ENCODE data around the gene MUC6.
A peak's percentile ranks its signal among the peaks of the same experiment; 100 is the strongest.
"Not testable (repeated sequence)": the region's sequence is repeated elsewhere in the genome, so short reads cannot be mapped to it uniquely, and the experiment has no call there.

The MUC6 gene

DNA sequence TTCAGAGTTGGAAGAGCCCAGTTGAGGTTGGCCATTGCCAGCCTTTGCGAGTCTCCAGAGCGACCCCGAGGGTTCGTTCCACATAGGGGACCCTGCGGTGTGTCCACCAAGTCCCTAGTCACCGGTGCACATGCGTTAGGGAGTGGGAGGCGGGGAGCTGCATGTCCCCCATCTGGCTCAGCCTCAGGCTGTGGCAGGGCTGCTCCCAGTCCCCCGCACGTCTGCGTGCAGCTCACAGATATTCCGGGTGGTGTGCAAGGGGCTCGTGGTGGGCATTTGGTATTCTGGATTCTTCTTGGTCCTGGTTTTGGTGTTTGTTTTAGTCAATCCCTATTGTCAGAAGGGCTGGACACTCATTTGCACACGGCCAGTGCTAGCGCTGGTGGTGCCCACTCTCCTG is 48.8 kb downstream of the MUC6 start:
- DNase-seq (ENCODE audit: low read depth), result no peak

DNA sequence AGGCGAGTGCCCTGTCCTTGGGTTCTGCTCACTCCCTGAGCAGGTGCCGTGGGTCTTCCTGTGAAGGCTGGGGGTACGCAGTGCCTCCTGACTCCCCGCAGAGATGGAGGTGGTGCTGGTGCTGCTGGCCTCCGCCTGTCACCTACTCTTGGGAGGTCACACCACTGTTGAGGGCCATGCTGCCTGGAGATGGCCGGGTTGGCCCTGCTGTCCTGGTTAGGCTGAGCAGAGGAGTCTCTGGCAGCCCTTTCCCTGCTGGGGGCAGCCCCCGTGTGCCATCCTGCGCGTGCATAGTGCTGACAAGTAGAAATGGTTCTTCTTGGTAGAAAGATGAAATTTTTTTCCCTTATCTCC is 49.6 kb downstream of the MUC6 start:
- no peak for DNase-seq (ENCODE audit: low read depth)

DNA sequence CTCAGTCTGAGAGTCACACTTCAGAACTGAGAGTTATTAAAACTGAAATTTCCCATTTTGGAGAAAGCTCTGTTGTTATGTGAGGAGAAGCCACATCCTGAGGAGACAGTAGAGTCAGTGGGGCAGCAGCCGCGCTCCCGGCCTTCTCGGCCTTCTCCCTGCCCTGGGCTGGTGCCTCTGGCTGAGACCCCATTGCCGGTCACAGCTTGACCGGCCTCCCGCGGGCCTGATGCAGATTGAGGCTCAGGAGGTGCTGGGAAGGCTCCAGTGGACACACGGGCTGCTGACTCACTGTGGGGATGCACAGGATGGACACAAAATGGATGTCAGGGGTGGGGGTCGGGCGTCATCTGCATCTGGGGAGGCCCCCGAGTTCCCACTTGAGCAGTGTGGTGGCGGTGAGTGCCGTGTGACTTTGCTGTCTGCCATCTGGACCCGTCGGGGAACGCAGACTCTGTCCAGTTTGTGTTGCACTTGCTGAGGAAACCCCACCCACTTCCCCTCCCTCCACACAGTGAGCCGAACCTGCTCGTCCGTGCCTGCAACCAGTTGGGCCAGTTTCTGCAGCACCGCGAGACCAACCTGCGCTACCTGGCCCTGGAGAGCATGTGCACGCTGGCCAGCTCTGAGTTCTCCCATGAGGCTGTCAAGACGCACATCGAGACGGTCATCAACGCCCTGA is 50.1 kb downstream of the MUC6 start:
- no peak for DNase-seq (ENCODE audit: low read depth)

DNA sequence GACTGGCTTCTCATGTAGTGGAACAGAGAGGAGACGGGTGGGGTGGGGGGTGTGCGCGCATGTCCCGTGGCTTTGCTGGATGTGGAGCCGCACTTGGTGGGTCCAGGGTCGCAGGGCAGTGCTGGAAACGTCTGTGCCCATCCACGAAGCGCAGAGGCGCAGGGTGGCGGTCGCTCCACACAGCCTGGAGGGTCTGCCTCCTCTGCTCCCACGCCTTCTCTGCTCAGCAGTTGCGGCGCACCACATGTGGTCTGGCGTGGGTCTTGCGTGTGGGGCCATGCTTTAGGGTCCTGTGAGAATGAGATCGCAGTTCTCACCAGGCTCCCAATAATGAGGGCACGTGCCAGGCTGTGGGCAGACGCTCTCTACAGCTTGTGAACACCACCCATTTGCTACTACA is 50.7 kb downstream of the MUC6 start:
- DNase-seq (ENCODE audit: low read depth), result no peak

DNA sequence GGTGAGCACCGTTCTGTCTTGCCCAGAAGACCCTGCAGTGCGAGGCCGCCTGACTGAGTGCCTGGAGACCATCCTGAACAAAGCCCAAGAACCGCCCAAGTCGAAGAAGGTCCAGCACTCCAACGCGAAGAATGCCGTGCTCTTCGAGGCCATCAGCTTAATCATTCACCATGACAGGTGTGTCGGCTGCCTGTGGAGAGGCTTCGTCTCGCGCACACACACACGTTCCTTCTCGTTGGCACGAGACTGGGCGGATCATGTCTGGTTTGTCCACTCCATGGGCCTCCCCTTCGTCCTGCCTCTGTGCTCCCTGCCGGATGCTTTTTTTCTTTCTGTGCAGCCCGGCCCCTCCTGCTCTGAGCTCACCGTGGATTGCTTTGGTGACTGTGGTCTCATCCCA is 51.1 kb downstream of the MUC6 start:
- no peak for DNase-seq (ENCODE audit: low read depth)

DNA sequence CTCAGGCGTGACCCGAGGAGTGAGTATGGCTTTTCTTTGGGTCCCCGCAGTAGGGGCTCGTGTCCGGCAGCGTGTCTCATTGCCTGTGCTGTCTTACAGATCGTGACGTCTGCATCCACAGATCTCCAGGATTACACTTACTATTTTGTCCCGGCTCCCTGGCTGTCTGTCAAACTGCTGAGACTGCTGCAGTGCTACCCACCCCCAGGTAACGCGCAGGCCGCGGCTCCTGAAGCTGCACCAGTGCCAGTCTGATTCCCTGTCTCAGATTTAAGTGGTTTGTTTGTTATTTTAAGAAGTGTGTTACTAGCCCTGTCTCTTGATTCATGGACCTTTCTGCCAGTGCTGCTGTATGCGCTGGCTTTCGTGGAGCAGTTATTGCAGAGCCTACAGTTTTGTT is 52.0 kb downstream of the MUC6 start:
- DNase-seq (ENCODE audit: low read depth), result no peak

DNA sequence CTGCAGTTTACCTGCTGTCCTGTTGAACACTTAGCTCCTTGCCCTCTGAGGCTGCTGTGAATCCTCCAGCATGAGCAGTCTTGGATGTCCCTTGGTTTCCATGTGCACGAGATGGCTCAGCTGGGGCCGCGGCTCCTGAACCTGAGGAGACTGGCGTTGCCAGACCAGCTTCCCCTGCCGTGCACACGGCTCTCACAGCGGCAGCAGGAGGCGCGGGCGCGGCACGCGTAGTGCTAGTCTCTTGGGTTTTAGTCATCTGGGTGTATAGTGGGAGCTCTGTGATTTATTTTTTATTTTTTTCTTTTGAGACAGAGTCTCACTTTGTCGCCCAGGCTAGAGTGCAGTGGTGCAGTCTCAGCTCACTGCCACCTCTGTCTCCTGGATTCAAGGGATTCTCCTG is 54.8 kb downstream of the MUC6 start:
- no peak for DNase-seq (ENCODE audit: low read depth)

DNA sequence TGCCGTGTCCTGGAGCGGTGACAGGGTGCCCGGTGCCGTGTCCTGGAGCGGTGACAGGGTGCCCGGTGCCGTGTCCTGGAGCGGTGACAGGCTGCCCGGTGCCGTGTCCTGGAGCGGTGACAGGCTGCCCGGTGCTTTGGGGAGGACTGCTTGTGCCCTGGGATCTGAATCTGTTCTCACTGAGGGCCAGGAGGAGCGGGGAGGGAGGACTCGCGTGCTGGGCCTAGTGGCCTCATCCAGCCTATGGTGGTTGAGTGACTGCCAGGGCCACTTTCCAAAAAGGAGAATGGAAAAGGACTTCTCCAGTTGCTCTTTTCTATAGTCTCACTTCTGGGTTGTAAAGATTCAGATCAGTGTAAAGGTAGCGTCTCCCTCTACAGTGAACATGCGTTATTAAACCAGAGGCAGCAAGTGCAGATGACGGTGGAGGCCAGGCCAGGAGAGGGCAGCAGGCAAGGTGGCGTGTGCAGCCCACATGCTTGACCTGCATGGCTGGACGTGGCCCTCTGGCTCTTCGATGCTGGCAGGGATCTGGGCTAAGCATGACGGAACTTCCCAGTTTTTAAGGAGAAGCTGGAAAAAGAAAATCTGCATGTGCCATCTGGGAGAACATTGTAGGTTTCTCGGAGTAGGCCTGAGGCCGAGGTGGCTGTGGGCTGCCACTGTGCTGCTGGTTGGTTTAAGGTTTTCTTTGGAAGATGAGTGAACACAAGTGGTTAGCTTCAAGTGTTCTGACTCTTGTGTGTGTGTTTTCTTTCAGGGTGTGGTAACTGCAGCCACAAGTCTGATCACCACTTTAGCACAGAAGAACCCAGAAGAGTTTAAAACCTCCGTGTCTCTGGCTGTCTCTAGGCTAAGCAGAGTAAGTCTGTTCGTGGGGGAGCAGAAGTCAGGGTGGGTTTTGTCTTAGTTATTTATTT is 55.8 kb downstream of the MUC6 start:
- DNase-seq (ENCODE audit: low read depth), result no peak

DNA sequence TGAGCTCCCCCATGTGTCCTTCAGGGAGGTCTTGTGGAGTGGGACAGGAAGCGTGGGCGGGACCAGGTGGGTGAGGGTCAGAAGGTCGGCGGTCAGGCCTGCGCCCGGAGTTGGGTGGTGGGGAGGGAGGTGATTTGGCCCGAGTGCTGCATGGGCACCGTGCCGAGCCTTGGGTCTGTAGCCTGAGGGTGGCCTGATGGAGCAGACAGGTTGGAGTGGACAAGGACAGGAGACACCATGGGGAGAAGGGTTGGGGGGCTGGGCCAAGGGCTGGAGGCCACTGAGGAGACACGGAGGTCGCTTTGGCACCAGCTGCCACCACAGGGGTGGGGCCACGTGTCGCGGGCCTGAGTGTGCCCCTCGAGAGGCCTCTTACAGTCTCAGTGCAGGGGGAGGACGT is 57.7 kb downstream of the MUC6 start:
- DNase-seq (ENCODE audit: low read depth), result no peak

DNA sequence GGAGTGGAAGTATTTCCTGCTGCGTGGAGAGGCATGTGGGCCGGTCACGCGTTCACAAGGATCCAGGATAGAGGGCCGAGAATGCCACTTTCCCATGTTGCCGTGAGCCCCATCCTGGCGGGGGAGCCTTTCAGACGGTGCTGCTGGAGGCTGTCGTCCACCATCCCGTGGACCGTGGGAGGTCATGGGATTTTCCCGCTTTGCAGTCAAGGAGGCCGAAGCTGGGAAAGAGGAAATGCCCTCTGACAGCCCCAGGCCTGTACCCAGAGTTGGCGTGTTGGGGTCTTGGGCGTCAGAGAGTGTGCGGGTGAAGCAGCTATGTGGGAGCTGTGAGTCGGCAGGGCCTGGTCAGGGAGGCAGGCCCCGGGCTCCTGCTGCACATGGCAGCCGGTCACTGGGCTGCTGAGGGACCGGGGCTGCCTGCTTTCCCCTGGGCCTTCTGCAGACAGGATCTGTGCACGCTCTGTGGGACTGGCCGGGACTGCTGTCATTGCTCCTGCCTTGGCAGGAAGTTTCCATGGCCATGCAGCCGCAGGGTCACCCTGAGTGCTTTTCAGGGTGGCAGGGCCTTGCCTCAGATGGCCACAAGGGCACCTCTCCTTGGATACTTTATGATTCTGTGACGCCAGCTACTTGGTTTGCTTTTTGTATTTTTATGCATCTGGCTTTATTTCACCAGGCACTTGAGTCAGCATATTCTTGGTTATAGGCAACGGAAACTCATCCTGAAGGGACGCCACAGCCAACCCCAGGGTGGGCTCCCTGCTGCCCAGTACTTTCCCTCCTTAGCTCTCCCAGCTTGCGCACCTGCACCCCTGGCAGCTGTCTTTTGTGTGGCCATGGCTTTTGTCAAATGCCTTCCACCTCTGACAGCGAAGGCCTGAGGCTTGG is 58.4 kb downstream of the MUC6 start:
- no peak for DNase-seq (ENCODE audit: low read depth)

DNA sequence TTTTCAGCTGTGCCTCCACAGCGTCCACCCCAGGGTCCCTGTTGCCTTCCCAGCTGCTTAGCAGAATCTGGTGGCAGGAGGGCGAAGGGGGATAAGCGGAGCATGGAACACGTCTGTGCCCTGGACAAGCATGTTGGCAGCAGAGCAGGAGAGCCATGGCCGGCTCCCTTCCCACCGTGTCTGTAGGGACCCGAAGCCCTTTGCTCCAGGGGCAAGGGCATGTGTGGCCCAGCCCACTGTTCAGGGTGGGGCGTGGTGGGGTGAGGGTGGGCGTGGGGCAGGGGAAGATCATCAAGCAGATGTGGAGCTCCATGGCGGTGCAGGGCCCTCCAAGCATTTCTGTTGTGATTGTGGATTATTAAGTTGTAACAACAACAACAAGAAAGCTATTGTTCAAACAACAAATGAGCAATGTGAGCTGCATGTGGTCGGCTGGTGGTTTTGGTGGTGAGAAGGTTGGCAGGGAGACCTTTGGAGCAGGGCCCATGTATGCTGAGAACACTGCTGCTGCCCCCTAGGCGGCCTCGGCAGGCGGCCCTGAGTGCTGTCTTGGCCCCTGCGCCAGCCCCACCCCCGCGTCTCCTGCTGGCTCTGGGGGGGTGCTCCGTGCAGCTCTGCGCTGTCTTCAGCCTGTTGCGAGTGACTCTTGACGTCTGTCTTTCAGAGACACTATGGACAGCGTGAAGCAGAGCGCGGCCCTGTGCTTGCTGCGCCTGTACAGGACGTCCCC is 59.9 kb downstream of the MUC6 start:
- peak; percentile 31 for DNase-seq (ENCODE audit: low read depth)

DNA sequence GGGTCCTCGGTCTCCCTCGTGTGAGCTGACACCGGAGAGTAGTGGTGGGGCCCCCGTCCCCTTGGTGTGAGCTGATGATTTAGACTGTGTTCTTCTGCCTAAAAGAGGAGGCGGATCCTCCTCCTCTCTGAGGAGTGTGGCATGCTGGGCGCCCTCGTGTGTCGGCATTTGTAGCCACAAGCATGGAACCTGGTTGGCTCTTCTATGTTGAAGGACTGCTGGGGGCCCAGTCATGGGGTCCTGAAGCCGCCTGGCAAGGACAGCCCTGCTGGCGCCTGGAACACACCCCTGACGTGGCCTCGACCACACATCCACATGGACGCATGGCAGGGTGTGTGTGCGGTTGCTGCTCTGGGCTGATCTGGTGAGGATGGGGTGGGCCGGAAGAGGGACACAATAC is 60.7 kb downstream of the MUC6 start:
- peak; percentile 49 for DNase-seq (ENCODE audit: low read depth)

DNA sequence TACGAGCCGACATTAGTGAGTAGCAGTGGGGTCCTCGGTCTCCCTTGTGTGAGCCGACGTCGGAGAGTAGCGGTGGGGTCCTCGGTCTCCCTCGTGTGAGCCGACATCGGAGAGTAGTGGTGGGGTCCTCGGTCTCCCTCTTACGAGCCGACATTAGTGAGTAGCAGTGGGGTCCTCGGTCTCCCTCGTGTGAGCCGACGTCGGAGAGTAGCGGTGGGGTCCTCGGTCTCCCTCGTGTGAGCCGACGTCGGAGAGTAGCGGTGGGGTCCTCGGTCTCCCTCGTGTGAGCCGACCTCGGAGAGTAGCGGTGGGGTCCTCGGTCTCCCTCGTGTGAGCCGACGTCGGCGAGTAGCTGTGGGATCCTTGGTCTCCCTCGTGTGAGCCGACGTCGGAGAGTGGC is 61.1 kb downstream of the MUC6 start:
- not testable (repeated sequence) for DNase-seq (ENCODE audit: low read depth)

DNA sequence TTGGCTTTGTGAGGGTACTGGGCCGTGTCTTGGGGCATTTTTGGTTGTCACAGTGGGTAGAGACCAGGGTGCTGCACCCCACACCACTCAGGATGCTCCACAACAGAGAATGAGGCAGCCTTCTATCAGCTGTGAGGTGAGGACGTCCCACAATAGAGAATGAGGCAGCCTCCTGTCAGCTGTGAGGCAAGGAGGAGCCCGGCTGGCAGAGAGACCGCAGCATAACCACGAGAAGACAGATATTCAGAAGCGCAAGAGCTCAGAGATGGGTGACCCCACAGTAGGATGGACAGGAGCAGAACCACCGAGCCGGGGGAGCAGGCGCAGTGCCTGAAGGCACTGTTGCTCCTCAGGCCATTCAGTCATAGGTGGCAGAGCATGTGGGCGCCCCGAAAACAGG is 63.3 kb downstream of the MUC6 start:
- no peak for DNase-seq (ENCODE audit: low read depth)

DNA sequence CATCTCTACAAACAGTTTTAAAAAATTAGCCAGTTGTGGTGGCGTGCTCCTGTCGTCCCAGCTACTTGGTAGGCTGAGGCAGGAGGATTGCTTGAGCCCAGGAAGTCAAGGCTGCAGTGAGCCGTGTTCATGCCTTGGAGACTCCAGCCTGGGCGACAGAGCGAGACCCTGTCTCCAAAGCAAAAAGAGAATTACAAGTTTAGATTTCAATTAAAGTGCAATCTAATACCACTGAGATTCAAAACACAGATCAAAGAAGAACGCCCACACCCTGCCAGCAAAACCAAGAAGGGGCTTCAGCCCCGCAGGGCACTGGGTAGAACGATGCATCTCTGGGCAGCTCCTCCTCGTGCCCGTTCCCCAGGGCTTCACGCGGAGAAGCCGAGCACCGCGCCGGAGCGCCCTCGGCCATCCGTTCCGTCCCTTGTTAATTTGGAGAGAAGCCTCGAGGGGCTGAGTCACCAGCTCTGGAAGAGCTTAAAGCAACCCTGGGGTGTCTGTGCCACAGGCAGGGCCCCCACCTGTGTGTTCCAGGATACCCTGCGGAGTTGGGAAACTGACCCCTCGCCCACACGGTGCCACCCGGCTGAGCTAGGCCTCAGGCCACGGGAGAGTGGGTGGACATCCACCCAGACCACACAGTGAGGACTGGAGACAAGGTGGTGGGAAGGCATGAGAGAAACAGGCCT is 63.9 kb downstream of the MUC6 start:
- no peak for DNase-seq (ENCODE audit: low read depth)

DNA sequence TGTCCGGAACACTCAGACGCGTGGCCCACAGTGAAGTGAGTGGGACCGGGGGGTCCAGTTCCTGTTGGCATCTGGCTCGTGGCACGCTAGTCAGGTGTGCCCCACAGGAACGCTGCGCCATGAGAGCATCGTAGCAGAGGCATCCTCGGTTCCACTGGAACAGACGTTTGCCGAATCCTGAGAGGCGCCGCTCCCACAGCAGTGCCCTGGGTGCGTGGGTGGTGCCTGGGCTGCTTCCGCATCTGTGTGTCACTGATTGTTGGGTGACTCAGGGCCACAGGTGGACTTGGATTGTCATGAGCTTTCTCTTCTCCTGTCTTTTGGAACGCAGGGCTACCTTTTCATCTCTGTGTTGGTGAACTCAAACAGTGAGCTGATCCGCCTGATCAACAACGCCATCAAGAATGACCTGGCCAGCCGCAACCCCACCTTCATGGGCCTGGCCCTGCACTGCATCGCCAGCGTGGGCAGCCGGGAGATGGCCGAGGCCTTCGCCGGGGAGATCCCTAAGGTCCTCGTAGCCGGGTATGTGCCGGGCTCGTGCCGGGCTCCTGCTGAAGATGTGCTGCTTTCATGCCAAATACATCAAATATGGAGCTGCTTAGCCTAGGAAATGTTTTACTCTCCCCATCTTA is 64.7 kb downstream of the MUC6 start:
- DNase-seq (ENCODE audit: low read depth), result no peak

DNA sequence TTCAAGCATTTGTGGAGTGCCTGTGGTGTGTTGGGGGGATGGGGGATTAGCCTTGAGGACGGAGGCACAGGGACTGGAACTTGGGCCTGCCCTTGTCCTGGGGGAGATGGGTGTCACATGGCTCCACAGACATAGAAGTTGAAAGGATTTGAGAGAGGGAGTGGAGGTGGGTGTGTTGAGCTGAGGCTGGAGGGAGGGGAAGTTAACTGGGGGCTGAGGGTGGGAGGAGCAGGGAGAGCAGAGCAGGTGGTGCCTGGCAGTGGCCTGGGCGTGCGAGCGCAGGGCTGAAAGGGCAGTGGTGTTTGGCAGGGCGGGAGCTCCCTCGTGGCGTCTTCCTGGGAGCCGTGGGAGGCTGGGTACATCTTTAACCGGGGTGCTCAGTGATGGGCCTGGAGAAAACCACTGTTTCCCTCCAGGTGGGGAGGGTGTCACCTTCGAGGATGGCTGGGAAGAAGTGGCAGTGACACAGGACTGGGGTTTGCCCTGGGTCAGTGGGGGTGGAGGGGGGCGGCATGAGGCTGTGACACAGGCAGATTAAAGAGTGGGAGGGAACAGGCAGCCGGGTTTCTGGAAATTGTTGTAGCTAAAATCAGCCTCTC is 65.3 kb downstream of the MUC6 start:
- no peak for DNase-seq (ENCODE audit: low read depth)

DNA sequence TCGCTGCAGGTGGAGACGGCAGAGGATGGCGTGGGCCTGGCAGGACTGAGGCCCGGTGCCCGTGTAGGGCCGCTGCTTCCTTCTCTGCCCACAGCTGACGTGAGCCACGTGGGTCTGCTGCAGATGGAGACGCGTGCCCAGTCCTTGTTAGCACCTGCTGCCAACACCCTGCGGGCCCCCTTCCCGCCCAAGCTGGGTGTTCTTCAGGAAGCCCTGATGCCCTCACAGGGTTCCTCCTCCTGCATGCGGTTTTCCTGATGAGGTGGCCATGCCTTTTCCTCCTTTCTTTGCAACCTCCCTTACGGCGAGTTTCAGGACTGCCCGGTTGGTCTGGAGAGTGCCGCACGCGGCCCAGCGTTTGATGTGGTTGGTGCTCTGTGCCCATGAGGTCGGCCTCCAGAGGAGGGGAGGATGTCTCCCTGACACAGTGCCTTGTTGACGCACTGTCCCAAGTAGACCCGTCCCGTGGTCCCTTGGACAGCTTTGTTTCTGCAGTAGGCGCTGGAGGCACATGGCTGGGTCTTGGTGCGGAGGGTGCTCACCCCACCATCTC is 66.1 kb downstream of the MUC6 start:
- no peak for DNase-seq (ENCODE audit: low read depth)

DNA sequence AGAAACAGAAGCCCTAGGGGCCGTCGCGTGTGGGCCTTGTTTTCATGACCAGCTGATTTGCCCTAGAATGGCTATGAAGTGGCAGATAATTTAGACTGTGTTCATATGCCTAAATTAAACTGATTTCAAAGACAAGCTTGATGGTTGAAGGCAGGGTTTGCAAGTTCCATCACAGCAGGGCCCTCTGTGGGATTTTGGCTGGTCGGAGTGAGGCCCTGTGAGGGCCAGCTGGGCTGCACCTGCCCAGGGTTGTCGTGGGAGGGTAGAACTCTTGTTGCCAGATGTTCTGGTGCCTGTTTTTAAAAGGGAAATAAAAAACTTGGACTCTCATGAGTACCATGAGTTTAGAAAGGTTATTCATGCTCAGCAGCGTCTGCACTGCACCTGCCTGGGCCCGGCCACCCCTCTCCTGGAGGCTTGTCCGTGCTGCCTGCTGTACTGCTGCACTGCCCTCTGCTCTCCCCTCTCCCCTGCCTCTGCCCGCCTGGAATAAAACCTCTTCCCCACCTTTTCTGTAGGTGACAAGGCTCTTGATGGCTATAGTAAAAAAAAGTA is 66.8 kb downstream of the MUC6 start:
- no peak for DNase-seq (ENCODE audit: low read depth)

DNA sequence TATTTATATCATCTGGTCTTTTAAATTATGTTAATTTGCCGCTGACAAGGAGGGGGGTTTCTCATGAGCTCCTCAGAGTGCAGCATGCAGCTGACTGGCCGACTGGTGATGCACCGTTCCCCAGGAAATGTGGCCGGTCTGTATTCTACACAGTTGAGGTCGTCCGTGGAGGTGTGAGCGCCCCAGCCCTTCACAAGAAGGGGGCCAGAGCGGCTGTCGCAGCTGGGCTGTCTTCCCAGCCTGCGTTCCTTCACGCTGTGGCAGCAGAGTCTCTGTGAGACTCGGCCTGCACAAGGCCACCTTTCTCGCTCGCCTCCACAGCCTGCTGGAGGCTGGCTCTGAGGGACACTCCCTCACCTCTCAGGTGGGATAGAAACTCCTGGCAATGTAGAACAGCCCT is 67.7 kb downstream of the MUC6 start:
- no peak for DNase-seq (ENCODE audit: low read depth)

All from amniotic epithelial cell (primary cell).